ENCODE data around the gene SKI. TPM values are rescaled to one million over a fixed set of nuclear protein-coding genes. Genes with fewer than 3 reads are reported as not detected.

The SKI gene
- total RNA-seq, 1 donor from 2014 or later, result 67.5 TPM

GRCh38 chr1:2345297-2346075 lies 117.4 kb downstream of the SKI start:
- intact Hi-C loops (cut with micrococcal nuclease), result no loop called here

- intact Hi-C loops (cut with micrococcal nuclease), result no loop called here
These were observed 118.7 kb downstream of the SKI start for GRCh38 chr1:2346691-2347408.

DNA sequence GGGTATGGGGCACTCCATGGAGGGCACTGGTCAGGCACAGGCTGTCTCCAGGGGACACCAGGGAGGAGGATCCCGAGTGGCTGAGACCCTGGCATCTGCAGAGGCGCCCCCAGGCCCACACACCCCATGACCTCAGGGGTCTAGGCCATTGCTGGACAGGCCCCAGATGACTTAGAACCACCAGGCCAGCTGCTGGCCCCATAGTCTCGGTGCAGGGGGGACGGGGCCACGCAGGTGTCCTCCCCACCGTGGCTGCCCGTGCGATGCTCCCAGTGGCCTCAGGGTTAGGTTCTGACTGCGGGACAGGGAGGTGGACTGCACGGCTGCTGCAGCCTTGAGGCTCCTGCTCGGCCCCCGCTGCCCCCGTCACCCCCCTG lies 119.3 kb downstream of the SKI start:
- intact Hi-C loops (cut with micrococcal nuclease), result no loop called here

GRCh38 chr1:2347896-2348295 lies 119.8 kb downstream of the SKI start:
- intact Hi-C loops (cut with micrococcal nuclease), result no loop called here

GRCh38 chr1:2348346-2349325 lies 120.5 kb downstream of the SKI start:
- intact Hi-C loops (cut with micrococcal nuclease), result no loop called here

DNA sequence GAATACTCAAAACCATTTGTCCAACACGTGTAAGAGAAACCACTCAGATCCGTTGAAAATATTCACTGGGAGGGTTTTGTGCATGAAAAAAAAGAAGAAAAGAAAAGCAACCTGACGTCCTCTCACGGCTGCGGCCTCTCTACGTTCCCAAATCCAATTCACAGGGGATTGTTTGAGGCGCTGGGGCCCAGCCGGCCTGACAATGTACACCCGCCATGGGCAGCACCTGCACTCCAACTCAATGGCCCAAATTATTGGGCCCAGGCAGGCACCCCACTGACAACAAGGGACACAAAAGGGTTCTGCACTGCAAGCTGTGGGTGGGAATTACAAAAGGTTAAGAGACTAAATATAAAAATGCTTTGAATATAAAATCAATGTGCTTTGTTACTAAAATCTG lies 121.7 kb downstream of the SKI start:
- intact Hi-C loops (cut with micrococcal nuclease), result no loop called here

- intact Hi-C loops (cut with micrococcal nuclease), result no loop called here
These were observed 122.4 kb downstream of the SKI start for GRCh38 chr1:2350501-2350900.

- intact Hi-C loops (cut with micrococcal nuclease), result no loop called here
These were observed 123.0 kb downstream of the SKI start for GRCh38 chr1:2350911-2351655.

GRCh38 chr1:2351723-2352122 lies 123.6 kb downstream of the SKI start:
- intact Hi-C loops (cut with micrococcal nuclease), result no loop called here

DNA sequence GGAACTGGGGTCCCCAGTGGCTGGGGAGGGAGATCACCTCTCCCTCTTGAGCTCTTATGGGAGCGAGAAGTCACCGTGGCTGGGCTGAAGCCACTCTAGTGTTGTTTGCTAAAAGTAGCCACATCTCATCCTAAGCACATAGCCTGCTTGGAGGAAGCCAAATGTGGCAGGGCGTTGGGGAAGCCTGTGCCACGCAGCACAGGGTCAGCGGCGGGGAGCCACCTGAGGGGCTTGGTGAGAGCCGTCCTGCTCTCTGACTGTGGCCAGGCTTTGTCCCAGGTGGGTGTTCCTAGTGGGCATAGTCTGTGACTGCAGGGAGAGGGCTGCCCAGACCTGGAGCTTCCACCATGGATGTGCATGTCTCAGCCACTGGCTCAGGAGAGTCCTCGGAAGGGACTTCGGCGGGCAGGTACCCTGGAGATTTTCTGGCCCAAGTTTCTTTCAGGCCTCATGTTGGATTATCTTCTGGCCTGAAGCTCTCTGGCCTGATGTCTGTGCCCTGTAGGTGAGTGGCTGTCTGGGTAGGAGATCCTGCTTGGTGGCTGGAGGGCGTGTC lies 124.3 kb downstream of the SKI start:
- intact Hi-C loops (cut with micrococcal nuclease), result no loop called here

DNA sequence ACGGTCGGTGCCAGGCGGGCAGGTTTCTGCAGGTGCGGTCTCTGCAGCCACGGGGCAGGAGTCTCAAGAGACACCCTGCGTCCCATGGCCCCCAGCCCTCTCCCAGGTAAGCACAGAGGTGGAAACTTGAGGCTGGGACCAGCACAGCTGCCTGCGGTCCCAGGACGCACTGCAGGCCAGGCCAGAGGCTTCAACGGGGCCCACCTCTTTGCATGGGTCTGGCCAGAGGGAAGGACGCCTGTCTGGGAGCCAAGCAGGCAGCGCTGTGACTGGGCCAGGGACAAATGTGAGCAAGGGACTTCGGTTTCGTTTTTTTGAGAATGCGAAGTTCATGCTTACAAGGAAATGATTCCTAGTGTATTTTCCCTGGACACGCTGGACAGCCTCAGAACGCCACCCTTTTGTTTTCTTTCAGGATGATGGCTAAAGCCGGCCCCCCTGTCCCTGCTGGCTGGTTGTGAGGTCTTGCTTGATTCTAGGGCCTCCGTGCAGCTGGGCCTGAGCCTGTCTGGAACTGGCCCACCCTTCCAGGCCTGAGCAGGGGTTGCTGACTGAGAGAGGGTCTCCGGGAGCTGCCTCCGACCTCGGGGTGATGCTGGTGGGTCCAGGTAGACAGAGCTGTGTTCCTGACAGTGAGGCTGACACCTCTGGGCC lies 124.9 kb downstream of the SKI start:
- intact Hi-C loops (cut with micrococcal nuclease), result no loop called here

- intact Hi-C loops (cut with micrococcal nuclease), result no loop called here
These were observed 125.7 kb downstream of the SKI start for GRCh38 chr1:2353551-2354438.

- intact Hi-C loops (cut with micrococcal nuclease), result no loop called here
These were observed 126.6 kb downstream of the SKI start for GRCh38 chr1:2354511-2355372.

GRCh38 chr1:2355373-2356261 lies 127.5 kb downstream of the SKI start:
- intact Hi-C loops (cut with micrococcal nuclease), result no loop called here

DNA sequence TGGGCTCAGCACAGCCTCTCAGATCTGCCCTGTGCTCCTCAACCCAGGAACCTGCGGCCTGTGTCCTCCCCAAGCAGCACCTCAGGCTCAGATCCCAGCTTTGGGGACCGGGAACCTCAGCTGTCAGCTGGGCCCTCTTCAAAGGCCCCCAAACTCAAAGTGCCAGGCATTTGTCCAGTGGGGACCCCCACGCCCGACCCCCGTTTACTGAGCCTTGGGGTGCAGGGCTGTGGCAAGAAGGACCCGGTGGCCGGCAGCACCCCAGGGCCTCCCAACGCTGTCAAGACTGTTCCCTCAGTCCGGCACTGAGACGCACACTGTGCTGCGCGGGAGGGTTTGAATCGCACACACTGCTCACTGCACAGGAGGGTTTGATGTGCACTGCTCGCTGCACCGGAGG lies 128.3 kb downstream of the SKI start:
- intact Hi-C loops (cut with micrococcal nuclease), result no loop called here

DNA sequence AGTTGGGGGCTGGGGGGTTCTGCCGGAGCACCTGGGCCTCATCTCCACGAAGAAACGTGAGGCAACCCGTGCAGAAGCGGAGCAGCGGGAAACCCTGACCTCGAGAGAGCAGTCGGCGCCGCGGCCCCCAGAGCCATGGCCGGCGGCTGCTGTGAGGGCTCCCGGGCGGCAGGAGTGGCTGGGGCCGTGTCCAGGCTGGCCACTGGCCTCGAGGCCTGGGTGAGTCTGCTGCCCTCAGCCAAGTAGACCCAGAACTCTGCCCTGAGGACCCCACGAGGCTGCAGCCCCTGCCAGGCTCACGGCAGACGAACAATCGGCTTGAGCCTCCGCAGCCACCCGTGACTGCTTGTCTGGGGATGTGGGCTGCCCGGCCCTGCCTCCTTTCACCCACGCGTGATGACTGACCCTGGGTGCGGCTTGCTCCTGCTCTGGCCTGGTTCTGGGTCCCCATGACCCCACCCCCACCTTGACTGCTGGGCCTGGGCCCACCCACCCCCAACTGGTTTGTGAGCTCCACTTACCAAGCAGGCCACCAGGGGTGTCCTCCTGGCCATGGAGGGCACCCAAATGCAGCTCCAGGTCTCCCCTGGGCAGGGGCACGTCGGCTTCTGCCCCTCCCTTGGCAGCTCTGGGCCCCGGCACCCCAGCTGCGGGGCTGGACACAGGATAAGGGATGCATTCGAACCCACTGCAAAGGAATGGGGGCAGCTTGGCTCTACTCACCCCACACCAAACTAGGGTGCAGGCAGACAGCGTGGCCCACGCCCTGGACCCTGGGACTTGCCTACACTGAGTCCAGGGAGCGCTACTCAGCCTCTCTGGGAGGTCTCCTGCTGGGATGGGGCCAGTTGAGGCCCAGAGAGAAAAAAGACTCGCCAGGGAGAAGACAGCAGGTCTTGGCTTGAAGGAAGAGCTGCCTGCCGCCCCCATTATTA lies 129.1 kb downstream of the SKI start:
- intact Hi-C loops (cut with micrococcal nuclease), result no loop called here

Data from T-helper 1 cell treated with Interleukin-12 subunit alpha and Interleukin-12 subunit beta and Interleukin-4 antibody, amounts not matched to agents 30 ng/mL and 1 ng/mL, for 36 hours (primary cell).